ENCODE results near the gene PNPLA5.

Gene PNPLA5

GRCh38 chr22:43833286-43834240 lies 58.2 kb downstream of the PNPLA5 start:
- no peak for DNase-seq

DNA sequence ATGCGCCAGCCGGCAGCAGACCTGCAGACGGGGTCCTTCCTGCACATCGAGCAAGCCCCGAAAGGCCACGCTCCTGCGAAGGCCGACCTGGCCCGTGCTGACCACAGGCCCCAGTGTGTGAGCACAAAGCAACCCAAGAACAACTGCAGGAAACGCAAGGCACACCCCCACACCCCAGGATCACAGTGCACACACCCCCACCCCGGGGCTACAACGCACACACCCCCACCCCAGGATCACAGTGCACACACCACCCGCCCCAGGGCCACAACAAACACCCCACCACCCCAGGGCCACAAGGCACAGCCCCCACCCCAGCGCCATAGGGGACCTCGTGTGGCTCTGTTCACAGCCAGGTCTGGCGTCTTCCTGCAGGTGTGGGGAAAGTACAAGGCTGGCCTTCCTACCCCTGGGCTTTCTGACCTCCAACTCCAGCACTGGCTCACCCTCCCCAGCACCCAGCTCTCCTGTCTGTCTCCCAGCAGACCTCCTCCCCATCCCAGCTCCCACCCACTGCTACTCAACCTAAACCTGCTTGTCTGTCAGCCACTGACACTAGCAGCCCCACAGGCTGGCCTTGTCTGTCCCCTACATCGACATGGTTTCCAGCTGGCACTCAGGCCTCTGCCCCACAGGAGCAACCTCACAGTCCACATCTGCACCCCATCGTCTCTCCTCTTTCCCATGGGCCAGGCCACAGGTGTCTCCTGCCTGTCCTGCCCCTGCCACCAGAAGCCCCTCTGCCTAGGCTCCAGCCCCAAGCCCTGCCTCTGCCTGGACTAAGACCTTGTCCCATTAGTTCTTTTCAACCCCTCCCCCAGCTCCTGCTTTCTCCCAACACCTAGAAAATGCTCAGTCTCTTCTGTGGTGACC lies 59.2 kb downstream of the PNPLA5 start:
- no peak for DNase-seq

DNA sequence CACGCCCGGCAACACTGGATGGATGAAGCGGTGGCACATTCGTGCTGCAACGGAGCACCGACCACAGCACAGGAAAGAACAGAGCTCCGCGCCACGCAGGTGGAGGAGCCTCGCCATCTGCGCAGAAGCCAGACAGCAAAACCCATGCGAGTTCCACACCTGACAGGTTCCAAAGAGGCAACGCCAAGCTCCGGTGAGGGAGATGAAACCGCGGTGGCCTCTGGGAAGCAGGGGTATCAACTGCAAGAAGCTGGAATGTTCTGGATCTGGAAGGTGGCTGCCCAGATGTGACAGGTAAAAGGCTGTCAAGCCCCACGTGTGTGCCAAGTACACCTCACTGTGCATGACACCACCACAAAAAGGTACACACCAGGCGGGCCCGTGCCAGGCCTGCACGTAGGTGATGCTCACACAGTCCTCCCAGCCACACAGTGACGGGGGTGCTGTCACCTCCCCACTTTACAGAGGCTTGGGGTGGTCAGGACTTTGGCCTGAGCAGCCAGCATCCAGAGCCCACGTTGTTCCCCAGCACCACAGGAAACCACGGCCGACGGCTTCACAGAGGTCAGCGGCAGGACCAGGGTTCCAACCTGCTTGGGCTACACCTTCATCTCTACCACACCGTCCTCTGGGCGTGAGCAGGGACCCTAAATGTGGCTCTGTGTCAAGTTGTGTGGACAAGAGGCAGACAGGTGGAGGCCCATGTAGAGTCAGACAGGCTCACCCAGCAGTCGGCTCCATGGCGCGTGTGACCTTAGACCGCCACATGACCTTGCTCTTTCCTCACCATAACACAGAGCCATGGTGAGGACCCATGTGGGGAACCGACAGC lies 60.0 kb downstream of the PNPLA5 start:
- DNase-seq = no peak

DNA sequence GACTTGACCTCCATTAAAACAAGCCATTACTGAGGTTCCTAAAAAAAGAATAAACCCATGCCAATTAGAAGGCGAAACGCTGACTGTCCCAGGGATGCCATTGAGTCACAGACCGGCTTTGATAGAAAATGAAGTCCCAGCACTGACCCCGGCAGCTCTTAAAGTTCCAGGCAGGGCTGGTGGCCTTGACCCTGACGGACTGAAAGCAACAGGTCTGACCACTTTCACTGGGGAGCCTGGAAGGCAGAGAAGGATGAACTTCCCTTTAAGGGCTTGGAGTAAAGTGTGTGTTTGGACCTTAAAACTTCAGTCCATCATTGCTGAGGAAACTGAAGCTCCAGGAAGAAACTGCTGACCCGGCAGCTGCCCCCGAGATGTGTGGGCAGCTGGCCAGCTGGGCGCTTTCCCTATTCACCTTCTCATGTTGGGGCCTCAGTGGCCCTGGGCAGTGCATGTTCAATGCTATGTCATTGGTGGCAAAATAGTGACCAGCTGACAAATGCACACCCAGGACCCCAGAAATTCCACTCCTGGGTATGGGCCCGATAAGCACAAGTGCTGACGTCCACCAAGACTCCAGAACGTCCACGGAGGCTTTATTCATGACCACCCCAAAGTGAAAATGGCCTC lies 60.8 kb downstream of the PNPLA5 start:
- no peak for DNase-seq

DNA sequence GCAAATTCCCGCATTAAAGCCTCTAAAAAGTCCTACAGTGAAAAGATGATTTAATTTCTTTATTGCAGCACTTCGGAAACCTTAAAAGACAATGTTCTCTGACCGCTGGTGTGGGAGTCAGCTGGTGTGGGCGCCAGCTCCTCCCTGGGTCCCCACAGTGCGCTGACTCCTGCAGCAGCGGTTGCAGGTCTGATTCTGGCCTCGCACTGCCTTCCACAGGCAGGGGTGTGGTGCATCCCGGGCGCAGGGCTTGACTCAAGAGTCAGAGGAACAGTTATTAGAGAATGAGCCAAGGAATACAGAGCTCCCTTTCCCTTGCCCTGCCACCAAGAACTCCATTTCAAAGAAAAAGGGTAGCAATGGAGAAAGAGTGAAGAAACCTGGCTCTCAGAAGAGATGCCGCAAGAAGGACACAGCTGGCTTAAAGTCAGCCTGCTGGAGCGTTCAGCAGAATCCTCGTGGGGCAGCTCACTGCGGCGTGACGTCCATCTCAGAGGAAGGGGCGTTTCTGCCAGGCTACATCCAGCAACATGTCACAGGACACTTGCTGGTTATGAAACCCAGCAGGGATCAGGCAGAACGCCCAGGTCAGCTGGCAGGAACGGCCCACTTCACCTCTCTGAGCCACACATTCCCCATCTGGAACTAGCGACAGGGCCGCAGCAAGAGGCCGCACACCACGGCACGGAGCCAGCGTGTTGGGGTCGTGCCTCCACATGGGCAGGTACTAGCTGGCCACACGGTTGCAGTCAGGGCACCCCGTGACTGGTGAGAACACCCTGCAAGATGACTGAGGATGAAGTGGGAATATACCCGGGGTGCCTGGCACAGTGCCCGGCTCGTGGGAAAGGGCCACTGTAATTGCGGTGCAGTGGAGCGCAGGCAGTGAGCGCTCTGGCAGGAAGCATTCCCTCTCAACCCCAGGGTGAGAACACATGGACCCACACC lies 61.6 kb downstream of the PNPLA5 start:
- DNase-seq = no peak

Data from NCI-H774 (cell line).